HK-2 (cell line): Measurements from ENCODE around the gene AP5B1.
"Not testable (repeated sequence)": the region's sequence is repeated elsewhere in the genome, so short reads cannot be mapped to it uniquely, and the experiment has no call there.

Experiments used
- DNase-seq: peaks from one replicate; pipeline ENCODE4 v3.0.0-alpha.2; 2018; ENCODE audit not compliant: unreplicated experiment

The AP5B1 gene

GRCh38 chr11:65786008-65786785 lies 5.4 kb upstream of the AP5B1 start:
- no peak for DNase-seq

- DNase-seq: no peak
Observed at GRCh38 chr11:65785319-65786007, 4.7 kb upstream of the AP5B1 start.

- DNase-seq: no peak
Observed at GRCh38 chr11:65782816-65783228, 2.0 kb upstream of the AP5B1 start.

- no peak for DNase-seq
Observed at GRCh38 chr11:65781962-65782815, 1.4 kb upstream of the AP5B1 start.

- no peak for DNase-seq
Observed at GRCh38 chr11:65781152-65781961, 581 bp upstream of the AP5B1 start.

GRCh38 chr11:65779919-65780769 lies 632 bp downstream of the AP5B1 start:
- DNase-seq: peak; percentile 82

- DNase-seq: no peak
Observed at GRCh38 chr11:65779669-65779918, 1.2 kb downstream of the AP5B1 start.

- no peak for DNase-seq
Observed at GRCh38 chr11:65778901-65779668, 1.7 kb downstream of the AP5B1 start.

- no peak for DNase-seq
Observed at GRCh38 chr11:65778431-65778900, 2.3 kb downstream of the AP5B1 start.

- no peak for DNase-seq
Observed at GRCh38 chr11:65777821-65778361, 2.9 kb downstream of the AP5B1 start.

GRCh38 chr11:65777241-65777640 lies 3.5 kb downstream of the AP5B1 start:
- DNase-seq: no peak

- no peak for DNase-seq
Observed at GRCh38 chr11:65776710-65777141, 4.0 kb downstream of the AP5B1 start.

GRCh38 chr11:65776196-65776595 lies 4.6 kb downstream of the AP5B1 start:
- no peak for DNase-seq

GRCh38 chr11:65774525-65775306 lies 6.1 kb downstream of the AP5B1 start:
- DNase-seq: no peak

- DNase-seq: no peak
Observed at GRCh38 chr11:65773784-65774411, 6.9 kb downstream of the AP5B1 start.

- no peak for DNase-seq
Observed at GRCh38 chr11:65771589-65772112, 9.1 kb downstream of the AP5B1 start.

GRCh38 chr11:65770951-65771567 lies 9.7 kb downstream of the AP5B1 start:
- no peak for DNase-seq

- DNase-seq: not testable (repeated sequence)
Observed at GRCh38 chr11:65767806-65768205, 13.0 kb downstream of the AP5B1 start.
